ENCODE data around the gene CDC25B. TPM values are rescaled to one million over a fixed set of nuclear protein-coding genes. Genes with fewer than 3 reads are reported as not detected.

The CDC25B gene
- total and polyA plus RNA-seq, 2 of the 13 experiments (the other 11 are each of a cell fraction or from before 2014, with no cell fraction given) = 14.5 to 19.4 TPM

- TF ChIP-seq ZNF800 (CRISPR knock-in tag; IDR thresholded peaks at IDR 0.05) (peak; percentile 95), PRMT3 (CRISPR knock-in tag; IDR thresholded peaks at IDR 0.05; ENCODE audit: borderline replicate concordance, low read depth) (no peak; the same call in 1 of the 2 replicates), YY1 (IDR thresholded peaks at IDR 0.05; ENCODE audit: insufficient read depth, insufficient replicate concordance, low read depth, low read length) (peak; percentile 60), ZNF136 (CRISPR knock-in tag; IDR thresholded peaks at IDR 0.05; ENCODE audit: low read depth) (peak; percentile 93), ZBTB1 (CRISPR knock-in tag; IDR thresholded peaks at IDR 0.05; ENCODE audit: borderline replicate concordance) (no peak; the same call in 1 of the 2 replicates), GATAD2A (CRISPR knock-in tag; IDR thresholded peaks at IDR 0.05) (peak; percentile 97), MLLT10 (CRISPR knock-in tag; IDR thresholded peaks at IDR 0.05) (no peak), FOXA3 (CRISPR knock-in tag; IDR thresholded peaks at IDR 0.05) (peak; percentile 80), ZNF598 (CRISPR knock-in tag; IDR thresholded peaks at IDR 0.05; ENCODE audit: borderline replicate concordance) (0 out of 2 replicates have a peak, but pooled peaks have one; percentile 38), SOX5 (CRISPR knock-in tag; IDR thresholded peaks at IDR 0.05; ENCODE audit: borderline replicate concordance) (peak; percentile 93), ZSCAN29 (CRISPR knock-in tag; conservative IDR thresholded peaks at IDR 0.05) (peak; percentile 86; the same call in 1 of the 2 replicates), IRF1 (CRISPR knock-in tag; IDR thresholded peaks at IDR 0.05; ENCODE audit: low read depth) (no peak; the same call in 1 of the 2 replicates), SMC3 (IDR thresholded peaks at IDR 0.05; ENCODE audit: low read length) (peak; percentile 25), PHF5A (CRISPR knock-in tag; IDR thresholded peaks at IDR 0.05; ENCODE audit: low read depth, unreplicated experiment) (peak; percentile 55), AFF4 (CRISPR knock-in tag; IDR thresholded peaks at IDR 0.05) (no peak), ZBTB49 (CRISPR knock-in tag; IDR thresholded peaks at IDR 0.05; ENCODE audit: borderline replicate concordance) (no peak), ZNF781 (CRISPR knock-in tag; IDR thresholded peaks at IDR 0.05; ENCODE audit: borderline replicate concordance, not compliant biosample characterization) (peak; percentile 98), ZNF441 (CRISPR knock-in tag; IDR thresholded peaks at IDR 0.05; ENCODE audit: borderline replicate concordance) (peak; percentile 88), ZNF484 (CRISPR knock-in tag; IDR thresholded peaks at IDR 0.05; ENCODE audit: borderline replicate concordance, low read depth) (no peak), CAMTA2 (CRISPR knock-in tag; IDR thresholded peaks at IDR 0.05; ENCODE audit: borderline replicate concordance) (no peak)
Observed at GRCh38 chr20:3811467-3812258, 15.6 kb downstream of the CDC25B start (continued).

Data from HepG2 (cell line).